NCI-H2227 (cell line): ENCODE data around the gene HDAC6.
"Not testable (repeated sequence)": the region's sequence is repeated elsewhere in the genome, so short reads cannot be mapped to it uniquely, and the experiment has no call there.

Experiments
- DNase-seq: peaks from one replicate; lab custom pipeline; 2025; ENCODE audit not compliant: unreplicated experiment; lab: John Stamatoyannopoulos, UW

HDAC6 gene

GRCh38 chrX:48789366-48790220 lies 12.3 kb upstream of the HDAC6 start:
- no peak for DNase-seq

GRCh38 chrX:48790477-48790876 lies 11.4 kb upstream of the HDAC6 start:
- DNase-seq = no peak

GRCh38 chrX:48791063-48791820 lies 10.6 kb upstream of the HDAC6 start:
- peak; percentile 39 for DNase-seq

GRCh38 chrX:48792219-48792618 lies 9.6 kb upstream of the HDAC6 start:
- no peak for DNase-seq

- DNase-seq = no peak
These were observed 7.9 kb upstream of the HDAC6 start for GRCh38 chrX:48793935-48794334.

DNA sequence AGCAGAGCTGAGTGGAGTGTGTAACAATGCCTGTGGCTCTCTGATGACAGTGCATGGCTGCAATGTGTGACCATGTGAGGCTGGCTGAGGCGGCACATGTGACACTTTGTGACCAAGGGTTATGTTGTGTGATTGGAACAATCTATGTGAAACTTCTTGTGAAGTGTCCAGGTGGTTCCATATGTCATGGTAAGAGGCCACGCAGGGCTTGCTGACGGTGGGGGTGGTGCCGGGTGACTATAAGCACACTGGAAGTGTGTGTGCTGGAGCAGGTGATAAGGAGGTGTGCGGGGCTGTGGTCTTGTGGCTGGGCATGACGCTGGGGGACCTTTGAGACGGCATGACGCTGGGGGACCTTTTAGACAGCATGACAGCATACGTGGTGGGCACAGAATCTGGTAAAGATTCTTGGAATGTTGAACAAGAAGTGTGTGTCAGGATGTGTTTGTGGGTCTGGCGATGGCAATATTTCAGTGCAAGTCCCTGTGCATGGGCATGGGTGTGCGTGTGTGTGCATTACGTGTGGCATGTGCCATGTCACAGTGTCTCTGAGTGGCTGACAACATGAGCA lies 7.4 kb upstream of the HDAC6 start:
- DNase-seq = no peak

DNA sequence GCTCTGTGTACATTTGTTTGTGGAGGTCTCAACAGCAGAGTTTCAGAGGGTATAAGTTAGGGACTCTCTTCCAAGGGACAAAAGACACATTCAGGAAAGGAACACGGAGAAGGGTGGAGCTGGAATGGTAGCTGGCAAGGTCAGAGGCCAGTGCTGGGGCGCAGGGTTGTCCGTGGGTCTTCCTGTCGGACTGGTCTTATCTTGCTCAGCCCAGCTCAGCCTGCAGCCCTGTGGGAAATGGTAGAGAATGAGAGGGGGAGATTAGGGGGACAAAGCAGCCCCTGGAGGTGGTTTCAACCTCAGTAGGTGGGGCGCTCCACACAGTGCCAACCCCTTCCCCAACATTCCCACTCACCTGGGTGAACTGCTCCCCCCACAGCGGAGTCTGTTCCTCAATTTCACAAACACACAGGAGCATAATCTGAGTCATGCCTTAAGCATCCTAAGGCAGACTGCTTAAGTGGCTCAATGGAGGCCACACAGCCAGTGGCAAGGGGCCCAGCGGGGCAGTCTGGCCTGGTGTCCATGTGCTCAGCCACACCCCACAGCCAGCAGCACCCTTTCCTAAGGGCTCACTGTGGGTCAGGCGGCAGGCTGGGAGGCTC lies 6.9 kb upstream of the HDAC6 start:
- no peak for DNase-seq

DNA sequence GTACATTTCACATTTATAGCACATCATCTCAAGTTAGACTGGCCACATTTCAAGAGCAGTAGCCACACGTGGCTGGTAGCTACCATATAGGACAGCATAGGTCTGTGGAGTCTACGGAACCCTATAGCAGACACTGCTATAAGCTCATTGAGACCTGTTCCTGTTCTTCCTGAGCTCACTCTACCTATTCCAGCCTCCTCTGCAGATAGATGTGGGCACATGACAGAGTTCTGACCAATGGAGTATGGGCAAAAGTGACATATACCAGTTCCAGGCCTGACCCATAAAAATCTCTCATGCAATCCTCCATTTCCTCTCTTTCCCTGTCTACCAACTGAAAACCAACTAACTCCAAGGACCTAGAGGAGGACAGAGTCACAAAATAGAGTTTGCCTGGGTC lies 3.5 kb upstream of the HDAC6 start:
- DNase-seq = no peak

GRCh38 chrX:48800574-48801279 lies 1.1 kb upstream of the HDAC6 start:
- DNase-seq = no peak

DNA sequence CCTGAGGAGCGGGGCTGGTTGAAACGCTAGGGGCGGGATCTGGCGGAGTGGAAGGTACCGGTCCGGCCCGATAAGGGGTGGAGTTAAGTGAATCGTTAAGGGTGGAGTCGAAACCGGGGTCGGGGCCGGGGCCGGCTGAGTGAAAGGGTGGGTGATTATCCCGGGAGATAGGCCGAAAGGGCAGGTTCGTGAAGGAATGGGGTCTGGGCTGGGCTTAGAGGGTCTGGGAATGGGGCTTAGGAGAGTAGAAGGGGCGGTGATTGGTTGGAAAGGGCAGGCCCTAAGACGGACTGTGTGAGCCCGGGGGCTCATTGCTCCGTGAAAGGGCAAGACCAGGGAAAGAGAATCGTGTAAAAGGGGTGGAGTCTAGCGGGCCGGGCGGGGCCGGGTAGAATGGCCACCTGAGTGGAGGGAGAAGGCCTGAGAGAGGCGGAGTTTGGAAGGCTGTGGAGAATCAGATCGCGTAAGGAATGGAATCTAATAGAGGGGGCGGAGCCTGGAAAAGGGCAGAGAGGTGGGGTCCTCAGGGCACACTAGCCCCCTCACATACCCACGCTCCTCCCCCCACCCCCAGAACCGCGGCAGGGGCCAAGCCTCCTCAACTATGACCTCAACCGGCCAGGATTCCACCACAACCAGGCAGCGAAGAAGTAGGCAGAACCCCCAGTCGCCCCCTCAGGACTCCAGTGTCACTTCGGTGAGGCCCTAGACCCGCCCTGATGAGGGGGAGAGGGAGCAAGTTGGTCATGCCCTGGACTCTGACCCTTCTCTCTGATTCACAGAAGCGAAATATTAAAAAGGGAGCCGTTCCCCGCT lies 430 bp downstream of the HDAC6 start:
- DNase-seq = peak; percentile 94

- no peak for DNase-seq
These were observed 986 bp downstream of the HDAC6 start for GRCh38 chrX:48802905-48803200.

- no peak for DNase-seq
These were observed 4.2 kb downstream of the HDAC6 start for GRCh38 chrX:48806081-48806480.

DNA sequence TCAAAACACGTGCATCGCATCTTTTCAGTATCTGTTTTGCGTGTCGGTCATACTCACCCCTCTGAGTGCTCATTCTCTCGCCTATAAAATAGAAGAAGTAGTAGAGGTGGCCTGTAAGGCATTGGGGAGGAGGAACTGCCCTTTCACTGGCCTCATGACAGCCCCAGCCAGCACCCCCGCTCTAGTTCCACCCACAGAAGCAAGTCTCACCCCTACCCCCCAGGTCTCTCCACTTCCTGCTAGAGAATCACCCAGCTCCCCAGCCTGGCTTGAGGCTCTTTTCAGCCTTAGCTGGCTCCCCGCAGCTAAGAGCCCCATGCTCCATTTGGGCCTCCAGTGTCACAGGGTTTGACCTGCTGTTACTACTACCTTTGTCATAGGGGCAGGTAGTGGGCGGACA lies 11.8 kb downstream of the HDAC6 start:
- no peak for DNase-seq

GRCh38 chrX:48814722-48815121 lies 12.9 kb downstream of the HDAC6 start:
- DNase-seq = no peak

DNA sequence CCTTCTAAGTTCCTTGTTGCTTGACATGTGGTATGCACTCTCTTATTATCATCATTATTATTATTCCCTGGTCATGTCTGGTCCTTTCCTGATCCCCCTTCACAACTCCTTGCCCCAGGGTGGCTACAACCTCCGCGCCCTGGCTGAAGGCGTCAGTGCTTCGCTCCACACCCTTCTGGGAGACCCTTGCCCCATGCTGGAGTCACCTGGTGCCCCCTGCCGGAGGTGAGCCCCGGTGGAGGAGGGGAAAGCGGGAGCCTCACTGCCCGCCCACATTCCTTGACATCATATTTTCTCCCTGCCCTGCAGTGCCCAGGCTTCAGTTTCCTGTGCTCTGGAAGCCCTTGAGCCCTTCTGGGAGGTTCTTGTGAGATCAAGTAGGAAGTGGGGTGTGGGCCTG lies 13.4 kb downstream of the HDAC6 start:
- no peak for DNase-seq

DNA sequence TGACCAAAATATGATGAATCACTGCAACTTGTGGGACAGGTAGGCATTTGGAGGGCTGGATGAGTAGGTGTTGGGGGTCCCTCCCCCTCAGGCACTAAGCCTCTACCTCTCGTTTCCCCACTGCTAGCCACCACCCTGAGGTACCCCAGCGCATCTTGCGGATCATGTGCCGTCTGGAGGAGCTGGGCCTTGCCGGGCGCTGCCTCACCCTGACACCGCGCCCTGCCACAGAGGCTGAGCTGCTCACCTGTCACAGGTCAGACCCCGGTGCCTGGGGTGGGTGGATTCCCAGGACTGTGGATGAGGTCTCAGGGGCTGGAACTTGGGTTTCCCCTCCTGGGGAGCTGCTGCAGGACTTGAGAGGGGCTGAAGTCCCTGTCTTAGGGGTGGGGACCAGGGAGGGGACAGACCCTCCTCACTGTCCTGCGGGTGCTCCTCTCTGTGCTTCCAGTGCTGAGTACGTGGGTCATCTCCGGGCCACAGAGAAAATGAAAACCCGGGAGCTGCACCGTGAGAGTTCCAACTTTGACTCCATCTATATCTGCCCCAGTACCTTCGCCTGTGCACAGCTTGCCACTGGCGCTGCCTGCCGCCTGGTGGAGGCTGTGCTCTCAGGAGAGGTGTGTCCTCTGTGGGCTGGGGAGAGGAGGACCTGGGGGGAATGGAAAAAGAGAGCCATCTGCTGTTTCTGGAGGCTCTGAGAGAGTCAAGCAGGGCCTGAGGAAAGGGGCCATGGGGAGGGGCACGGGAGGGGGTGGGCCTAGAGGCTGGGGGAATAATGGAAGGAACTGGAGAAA lies 14.3 kb downstream of the HDAC6 start:
- no peak for DNase-seq

DNA sequence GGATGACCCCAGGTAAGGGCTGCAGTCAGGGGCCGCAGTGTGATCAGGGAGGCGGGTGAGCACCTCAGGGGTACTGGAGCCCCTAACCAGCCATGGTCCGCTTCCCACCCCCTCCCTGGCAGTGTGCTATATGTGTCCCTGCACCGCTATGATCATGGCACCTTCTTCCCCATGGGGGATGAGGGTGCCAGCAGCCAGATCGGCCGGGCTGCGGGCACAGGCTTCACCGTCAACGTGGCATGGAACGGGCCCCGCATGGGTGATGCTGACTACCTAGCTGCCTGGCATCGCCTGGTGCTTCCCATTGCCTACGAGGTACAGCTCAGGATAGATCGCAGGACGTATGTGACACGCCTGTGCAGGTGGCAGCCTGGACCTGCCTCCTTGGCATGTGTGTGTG lies 16.2 kb downstream of the HDAC6 start:
- no peak for DNase-seq

DNA sequence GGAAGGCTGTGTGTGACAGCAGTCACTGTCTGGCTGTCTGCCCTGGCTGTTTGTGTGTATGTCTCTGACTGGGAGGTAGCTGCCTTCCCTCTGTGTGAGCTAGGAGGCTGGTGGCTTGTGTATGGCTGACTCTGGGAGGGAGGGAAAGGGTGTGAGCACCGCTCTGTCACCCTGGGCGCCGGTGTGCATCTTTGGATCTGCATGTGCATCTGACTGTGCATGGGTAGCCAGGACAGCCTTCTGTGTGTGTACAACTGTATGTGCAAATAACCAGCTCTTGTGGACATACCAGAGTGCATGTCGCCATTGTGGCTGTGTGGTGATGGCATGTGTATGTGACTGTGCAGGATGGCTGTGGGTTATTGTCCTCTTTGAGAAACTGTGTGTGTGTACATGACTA lies 17.0 kb downstream of the HDAC6 start:
- DNase-seq = no peak

DNA sequence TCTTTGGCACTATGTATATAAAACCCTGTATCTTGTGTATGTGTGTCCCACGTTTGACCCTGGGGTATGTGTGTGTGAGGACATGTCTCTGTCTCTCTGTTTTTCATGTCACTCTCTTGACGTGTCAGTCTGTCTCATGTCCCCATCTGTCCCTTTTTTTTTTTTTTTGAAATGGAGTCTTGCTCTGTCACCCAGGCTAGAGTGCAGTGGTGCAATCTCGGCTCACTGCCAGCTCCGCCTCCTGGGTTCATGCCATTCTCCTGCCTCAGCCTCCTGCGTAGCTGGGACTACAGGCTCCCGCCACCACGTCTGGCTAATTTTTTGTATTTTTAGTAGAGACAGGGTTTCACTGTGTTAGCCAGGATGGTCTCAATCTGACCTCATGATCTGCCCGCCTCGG lies 17.5 kb downstream of the HDAC6 start:
- not testable (repeated sequence) for DNase-seq

GRCh38 chrX:48823053-48823452 lies 21.2 kb downstream of the HDAC6 start:
- DNase-seq = no peak
